ENCODE measurements around the gene TPM4.

Gene TPM4

GRCh38 chr19:16088351-16089009 is 12.2 kb downstream of the TPM4 start:
- TF ChIP-seq SIN3A (IDR thresholded peaks at IDR 0.05; ENCODE audit: borderline replicate concordance, insufficient read depth, low read length): no peak
- TF ChIP-seq FOXP2 (optimal IDR thresholded peaks at IDR 0.05; ENCODE audit: borderline replicate concordance, extremely low read depth, extremely low read length, insufficient read depth): no peak
- TF ChIP-seq REST (IDR thresholded peaks at IDR 0.05; ENCODE audit: insufficient read depth in 1 of 2, low read depth in 2 of 2, low read length in 2 of 2): no peak
- TF ChIP-seq TAF1 (IDR thresholded peaks at IDR 0.05; ENCODE audit: borderline replicate concordance, insufficient read depth, low read length): no peak
- TF ChIP-seq POLR2AphosphoS5 (IDR thresholded peaks at IDR 0.05; ENCODE audit: low read depth, low read length): no peak

GRCh38 chr19:16089010-16089846 is 12.9 kb downstream of the TPM4 start:
- TF ChIP-seq FOXP2 (optimal IDR thresholded peaks at IDR 0.05; ENCODE audit: borderline replicate concordance, extremely low read depth, extremely low read length, insufficient read depth) (no peak), TAF1 (IDR thresholded peaks at IDR 0.05; ENCODE audit: borderline replicate concordance, insufficient read depth, low read length) (no peak), POLR2AphosphoS5 (IDR thresholded peaks at IDR 0.05; ENCODE audit: low read depth, low read length) (no peak), SIN3A (IDR thresholded peaks at IDR 0.05; ENCODE audit: borderline replicate concordance, insufficient read depth, low read length) (no peak), REST (IDR thresholded peaks at IDR 0.05; ENCODE audit: insufficient read depth in 1 of 2, low read depth in 2 of 2, low read length in 2 of 2) (no peak)

- TF ChIP-seq SIN3A (IDR thresholded peaks at IDR 0.05; ENCODE audit: borderline replicate concordance, insufficient read depth, low read length) (no peak), TAF1 (IDR thresholded peaks at IDR 0.05; ENCODE audit: borderline replicate concordance, insufficient read depth, low read length) (no peak), REST (IDR thresholded peaks at IDR 0.05; ENCODE audit: insufficient read depth in 1 of 2, low read depth in 2 of 2, low read length in 2 of 2) (no peak), POLR2AphosphoS5 (IDR thresholded peaks at IDR 0.05; ENCODE audit: low read depth, low read length) (no peak), FOXP2 (optimal IDR thresholded peaks at IDR 0.05; ENCODE audit: borderline replicate concordance, extremely low read depth, extremely low read length, insufficient read depth) (no peak)
These were observed 15.5 kb downstream of the TPM4 start for GRCh38 chr19:16091546-16092475.

- TF ChIP-seq FOXP2 (optimal IDR thresholded peaks at IDR 0.05; ENCODE audit: borderline replicate concordance, extremely low read depth, extremely low read length, insufficient read depth): no peak
- TF ChIP-seq POLR2AphosphoS5 (IDR thresholded peaks at IDR 0.05; ENCODE audit: low read depth, low read length): no peak
- TF ChIP-seq SIN3A (IDR thresholded peaks at IDR 0.05; ENCODE audit: borderline replicate concordance, insufficient read depth, low read length): no peak
- TF ChIP-seq TAF1 (IDR thresholded peaks at IDR 0.05; ENCODE audit: borderline replicate concordance, insufficient read depth, low read length): no peak
- no peak for TF ChIP-seq REST (IDR thresholded peaks at IDR 0.05; ENCODE audit: insufficient read depth in 1 of 2, low read depth in 2 of 2, low read length in 2 of 2)
These were observed 18.2 kb downstream of the TPM4 start for GRCh38 chr19:16094360-16095070.

Data from PFSK-1 (cell line).